GM19324 (cell line): Measurements from ENCODE around the gene MDGA2.
"Not testable (repeated sequence)": the region's sequence is repeated elsewhere in the genome, so short reads cannot be mapped to it uniquely, and the experiment has no call there.

ENCODE experiments used
- ATAC-seq: cut with Tn5 transposase; IDR thresholded peaks from one replicate; pipeline ENCODE4 v1.9.1; 2021; ENCODE audit warnings: mild to moderate bottlenecking, moderate library complexity; ENCODE audit not compliant: unreplicated experiment, low FRiP score

MDGA2 gene

DNA sequence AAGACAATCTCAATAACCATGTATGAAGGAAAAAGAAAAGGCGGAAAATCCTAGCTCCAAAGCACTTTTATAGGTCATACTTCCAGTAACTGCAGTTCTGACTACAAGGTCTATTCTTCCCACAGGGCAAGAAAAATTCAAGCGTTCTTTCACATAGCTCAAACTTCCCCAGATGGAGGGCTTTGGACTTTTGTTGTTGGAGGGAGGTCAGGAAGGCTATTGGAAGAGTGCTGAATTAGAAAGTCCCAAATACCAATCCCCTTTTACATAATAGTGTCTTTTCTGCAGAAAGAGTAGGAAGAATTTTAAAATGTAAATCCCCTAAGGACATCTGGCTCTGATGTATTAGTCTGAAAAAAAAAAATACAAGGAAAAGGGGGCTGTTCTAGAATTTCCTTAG is 309.4 kb downstream of the MDGA2 start:
- ATAC-seq: no peak

DNA sequence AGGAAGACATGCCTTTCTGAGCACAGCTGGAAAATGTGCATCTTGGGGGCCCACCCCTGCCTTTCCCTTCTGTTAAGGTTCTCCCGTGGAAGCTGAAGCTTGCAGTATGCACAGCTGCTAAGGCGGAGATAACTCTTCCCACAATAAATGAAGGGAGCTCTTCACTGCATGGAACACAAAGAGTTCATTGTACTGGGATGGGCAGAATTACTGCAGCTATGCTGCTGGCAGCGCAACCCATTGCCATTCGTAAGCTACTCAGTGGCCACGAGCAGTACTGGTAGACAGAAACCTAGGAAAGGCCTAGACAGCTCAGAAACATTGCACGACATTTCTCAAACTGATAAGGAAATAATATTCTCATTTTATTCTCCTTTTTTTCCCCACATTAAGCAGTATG is 310.2 kb downstream of the MDGA2 start:
- ATAC-seq: no peak

DNA sequence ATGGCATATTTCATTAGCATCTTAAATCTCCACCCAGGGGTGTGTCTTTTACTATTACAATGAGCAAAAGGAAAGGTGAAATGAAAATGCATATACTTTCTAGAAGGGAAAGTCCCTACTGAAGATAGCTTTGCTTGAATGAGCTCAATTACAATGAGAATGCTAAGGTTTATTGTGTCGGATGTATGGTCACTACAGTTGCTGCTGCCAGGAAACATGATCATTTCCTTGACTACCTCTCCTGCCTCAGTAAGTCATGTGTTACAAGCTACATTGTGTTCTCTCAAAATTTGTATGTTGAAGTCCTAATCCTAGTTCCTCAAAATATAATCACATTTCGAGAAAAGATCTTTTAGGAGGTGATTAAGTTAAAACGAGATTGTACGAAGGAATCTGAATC is 322.2 kb downstream of the MDGA2 start:
- ATAC-seq: no peak

DNA sequence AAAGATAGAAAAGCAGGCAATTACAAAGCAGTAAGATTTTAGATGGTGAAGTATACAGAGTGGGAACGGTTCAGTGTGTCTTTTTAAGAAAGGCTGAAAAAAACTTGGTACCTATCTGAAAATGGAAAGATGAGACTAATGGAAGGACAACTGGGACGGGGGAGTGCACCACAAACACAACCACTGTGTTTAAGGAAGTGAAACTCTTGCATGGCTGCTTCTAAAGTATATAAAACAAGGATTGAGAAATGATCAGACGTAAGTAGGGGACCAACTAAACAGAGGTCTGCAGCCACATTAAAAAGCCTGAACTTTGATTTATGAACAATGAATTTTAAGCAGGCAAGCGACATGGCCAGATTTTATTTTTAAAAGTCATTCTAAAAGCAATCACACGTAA is 328.6 kb downstream of the MDGA2 start:
- ATAC-seq: no peak

DNA sequence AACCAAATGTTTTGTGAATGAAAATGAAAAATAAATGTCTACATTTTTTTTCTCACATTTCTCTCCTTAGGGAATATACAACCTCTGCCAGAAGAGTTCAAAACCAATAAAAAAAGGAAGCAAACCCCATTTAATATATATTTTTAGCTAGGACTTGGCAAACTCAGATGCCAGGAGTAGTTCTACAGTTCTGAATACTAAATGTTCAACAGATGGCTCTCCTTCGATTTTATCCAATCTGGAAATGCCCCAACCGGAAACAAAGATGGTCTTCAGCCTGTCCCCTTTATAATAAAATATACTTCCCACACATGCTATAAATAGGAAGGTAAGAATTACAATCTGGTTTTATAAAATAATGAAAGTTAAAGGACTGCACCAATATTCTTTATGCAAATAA is 330.4 kb downstream of the MDGA2 start:
- ATAC-seq: no peak

DNA sequence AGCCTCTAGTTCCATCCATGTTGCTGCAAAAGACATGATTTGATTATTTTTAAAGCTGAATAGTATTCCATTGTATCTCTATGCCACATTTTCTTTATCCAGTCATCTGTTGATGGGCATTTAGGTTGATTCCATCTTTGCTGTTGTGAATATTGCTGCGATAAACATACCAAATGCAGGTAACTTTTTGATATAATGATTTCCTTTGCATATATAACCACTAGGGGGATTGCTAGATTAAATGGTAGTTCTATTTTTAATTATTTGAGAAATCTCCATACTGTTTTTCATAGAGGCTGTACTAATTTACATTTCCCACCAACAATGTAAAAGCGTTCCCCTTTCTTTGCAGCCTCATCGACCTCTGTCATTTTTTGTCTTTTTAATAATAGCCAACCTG is 342.5 kb downstream of the MDGA2 start:
- ATAC-seq: no peak

DNA sequence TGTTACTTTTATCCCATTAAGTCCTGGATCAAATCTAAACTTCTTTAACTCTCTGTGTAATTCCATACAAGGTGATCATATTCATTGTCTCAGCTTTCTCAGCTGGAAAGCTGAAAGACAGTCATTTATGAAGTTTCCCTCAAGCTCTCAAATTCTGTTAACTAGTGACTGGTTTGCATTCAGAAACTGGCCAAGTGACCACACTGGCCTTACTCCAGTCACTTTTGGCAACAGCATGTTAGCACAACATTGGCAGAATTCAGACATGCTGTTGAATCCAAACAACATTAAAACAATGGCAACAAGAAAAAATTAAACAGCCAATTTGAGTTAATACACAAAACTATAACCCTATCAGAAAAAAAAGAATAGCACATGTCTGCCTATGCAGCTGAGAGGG is 343.3 kb downstream of the MDGA2 start:
- ATAC-seq: no peak

DNA sequence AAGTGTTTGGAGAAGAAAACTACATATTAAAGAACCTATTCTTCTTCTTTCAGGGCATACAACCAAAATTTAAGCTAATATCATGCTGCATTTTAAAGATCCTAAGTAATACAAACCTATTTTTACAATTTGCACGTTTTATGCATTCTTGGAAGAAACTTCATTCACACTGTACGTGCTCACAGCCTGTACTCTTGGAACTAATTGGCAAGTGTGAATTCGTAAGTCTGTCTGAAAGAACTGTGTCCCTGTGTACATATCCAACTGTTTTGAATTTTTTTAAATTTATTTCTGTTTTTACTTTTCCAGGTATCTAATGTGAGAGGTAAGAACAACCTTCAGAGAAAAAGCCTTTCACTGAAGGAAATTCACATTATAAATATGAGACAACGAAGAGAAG is 347.0 kb downstream of the MDGA2 start:
- ATAC-seq: no peak

DNA sequence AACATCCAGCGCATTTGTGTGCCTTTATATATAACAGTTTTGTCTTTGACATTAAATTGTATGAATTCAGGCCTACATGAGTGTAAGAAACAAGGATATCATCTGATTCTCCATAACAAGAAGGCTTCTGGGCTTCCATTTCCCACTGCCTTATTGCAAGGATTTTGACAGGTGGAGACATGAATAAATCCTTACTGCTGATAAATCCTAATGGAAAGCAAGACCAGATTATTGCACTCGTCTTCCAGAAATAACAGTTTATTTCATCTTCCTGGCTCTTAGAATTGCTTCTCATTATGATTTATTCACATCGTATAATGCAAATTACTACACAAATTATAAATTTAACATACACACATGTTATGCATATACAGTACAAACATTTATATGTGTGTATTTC is 348.1 kb downstream of the MDGA2 start:
- ATAC-seq: no peak

DNA sequence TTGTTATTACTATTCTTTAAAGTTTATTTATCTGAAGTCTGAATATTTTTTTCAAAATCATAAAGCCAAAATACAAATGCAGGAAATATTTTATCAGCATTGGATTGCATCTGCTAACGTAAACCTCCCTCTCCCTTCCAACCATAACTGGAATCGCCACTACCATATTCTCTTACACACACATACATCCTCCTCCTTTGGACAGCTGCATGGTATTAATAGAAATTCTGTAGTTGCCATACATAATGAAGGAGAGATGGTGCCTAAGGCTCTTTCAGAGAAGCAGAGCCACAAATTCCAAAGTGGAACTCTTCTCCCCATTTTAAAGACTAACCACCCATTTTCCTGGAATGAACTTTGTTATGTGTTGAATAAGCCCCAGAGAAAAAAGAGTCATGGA is 352.7 kb downstream of the MDGA2 start:
- no peak for ATAC-seq

DNA sequence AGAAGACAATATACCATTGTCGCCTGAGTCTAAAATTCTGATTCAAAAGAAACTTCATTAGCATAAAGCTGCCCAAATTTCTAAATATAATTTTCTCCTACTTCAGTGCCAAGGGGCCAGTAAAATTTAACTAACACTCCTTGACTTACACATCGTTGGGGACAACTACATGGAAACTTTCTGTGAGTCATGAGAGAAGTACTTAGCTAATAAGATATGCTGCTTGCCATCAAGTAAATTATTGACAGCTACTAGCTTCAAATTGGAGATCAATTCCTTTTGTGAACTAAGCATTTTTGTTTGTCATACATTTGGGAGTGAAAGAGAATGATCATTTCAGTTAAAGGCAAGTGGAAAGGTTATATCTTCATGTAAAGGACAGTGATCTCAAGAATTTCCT is 373.3 kb downstream of the MDGA2 start:
- ATAC-seq: no peak

DNA sequence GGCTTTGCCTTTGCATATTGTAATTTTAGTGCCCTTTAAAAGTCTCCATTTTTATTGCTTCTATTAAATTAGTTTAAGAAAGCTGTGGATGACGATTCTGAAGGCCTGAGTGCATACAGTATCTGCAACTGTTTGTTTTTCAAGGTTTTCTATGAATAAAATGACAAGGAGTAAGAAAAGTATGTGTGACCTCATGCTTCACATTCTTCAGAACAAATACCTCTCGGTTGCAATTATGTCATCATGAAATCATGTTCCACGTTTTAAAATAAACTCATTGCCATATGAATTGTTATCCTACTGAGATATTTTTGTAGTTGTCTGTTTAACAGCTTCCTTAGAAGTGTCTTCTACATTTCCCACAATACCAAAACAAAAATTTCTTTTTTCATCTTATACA is 374.6 kb downstream of the MDGA2 start:
- ATAC-seq: no peak

DNA sequence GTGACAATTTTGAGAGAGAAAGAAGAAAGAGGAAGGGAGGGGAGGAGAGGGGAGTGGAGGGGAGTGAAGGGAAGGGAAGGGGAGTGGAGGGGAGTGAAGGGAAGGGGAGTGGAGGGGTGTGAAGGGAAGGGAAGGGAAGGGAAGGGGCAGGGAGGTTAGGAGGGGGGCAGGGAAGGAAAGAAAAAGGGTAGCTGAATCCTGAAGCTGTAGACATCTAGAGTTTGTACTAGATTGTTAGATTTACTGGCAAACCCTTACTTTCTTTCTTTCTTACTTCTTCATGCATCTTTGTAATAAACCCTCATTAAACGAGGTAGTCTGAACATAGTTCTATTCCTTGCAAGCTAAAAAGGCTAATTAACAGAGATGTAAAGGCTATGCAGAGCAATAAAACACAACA is 378.0 kb downstream of the MDGA2 start:
- no peak for ATAC-seq

DNA sequence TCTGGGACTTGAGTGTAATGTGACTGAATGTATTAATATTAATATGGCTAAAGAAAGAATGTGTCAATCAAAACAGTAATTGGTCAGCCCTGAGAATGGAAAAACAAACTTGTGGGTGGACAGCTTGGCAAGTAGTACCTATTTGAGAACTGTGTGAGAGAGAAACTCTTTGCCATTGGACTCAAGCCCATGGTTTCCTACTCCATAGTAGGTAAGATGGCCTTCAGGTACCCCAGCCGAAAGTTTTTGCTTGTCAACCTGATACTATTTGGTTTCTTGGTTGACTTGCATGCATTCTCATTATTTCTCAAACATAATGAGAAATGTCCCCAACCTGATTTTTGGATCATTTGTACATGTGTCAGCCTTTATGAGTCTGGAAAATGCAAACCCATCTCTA is 391.1 kb downstream of the MDGA2 start:
- no peak for ATAC-seq

DNA sequence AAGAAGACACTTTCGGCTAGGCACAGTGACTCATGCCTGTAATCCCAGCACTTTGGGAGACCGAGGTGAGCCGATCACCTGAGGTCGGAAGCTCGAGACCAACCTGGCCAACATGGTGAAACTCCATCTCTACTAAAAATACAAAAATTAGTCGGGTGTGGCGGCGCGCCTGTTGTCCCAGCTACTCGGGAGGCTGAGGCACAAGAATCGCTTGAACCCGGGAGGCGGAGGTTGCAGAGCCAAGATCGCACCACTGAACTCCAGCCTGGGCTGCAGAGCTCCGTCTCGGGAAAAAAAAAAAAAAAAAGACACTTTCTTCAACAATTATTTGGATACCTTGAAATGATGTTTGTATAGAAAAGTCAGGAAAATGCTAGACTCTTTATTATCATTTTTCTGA is 393.6 kb downstream of the MDGA2 start:
- not testable (repeated sequence) for ATAC-seq

DNA sequence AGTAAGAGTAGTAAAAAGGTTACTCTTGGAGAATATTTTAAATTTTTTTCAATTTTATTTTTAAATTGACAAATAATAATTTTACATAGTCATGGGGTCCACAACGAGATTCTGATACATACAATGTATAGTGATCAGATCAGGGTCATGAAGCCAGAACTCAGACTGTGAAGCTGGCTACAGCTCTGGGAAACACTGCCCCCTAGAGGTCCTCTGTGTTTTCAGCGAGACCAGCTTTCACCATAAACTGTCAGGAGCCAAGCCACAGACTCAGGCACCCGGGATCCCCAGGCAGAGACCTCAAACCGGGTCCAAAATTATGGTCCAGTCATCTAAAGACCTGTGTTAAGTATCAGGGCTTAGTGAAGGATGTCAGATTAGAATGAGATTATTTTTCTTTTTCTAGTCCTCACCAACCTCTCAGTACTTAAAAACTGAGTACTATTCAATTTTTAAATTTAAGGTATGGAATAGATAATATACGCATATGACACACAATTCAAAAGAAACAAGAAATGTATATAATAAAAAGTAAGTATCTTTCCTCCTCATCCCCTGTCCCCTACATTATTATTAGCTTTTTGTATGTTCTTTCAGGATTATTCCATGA is 397.1 kb downstream of the MDGA2 start:
- no peak for ATAC-seq

DNA sequence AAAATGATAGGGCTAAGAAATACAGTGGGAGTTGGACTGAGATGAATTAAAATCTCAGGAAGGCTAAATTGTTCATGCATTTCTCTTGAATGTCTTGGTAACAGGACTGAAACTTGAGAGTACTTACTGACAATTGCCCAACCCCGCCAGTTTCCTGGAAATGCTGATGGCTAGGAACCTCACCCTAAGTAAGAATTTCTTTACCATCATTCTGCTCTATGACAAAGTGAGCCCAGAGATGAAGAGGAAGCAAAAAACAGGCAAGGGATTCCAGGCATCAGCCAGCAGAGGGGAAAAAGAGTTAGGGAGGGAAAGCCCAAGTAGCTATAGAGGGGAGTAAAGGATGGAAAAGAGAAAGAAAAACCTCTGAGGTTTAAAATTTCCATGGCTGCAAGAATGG is 397.7 kb downstream of the MDGA2 start:
- no peak for ATAC-seq

DNA sequence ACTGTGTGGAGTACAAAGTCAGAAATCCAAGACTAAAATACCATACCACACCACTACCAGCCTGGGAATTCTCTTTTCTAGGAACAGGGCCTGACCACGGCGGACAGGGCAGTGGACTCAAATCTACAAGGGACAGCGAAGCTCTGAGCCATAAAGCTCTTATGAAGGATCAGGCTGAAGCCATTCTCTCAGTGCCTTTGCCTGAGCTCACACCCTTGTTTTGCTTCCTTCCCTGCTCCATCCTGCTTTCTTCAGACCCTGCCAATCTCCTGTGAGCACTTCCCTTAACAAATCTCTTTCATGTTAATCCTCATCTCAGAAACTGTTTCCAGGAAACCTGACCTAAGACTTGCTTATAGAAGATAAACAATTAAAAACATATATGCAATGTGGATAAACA is 398.5 kb downstream of the MDGA2 start:
- ATAC-seq: no peak

DNA sequence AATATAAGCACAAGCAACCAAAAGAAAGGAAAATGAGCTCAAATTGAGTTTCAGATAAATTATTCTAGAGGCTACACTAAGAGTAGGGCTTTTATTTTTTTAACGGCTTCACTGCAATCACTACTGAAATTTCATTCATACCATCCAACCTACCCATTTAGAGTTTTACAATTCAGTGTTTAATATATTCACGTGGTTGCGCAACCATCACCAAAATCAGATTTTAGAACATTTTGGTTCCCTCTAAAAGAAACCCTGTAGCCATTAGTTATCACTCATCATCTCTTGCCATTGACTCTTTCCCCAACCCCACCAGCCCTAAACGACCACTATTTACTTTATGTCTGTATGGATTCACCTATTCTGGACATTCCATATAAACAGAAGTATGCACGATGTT is 401.5 kb downstream of the MDGA2 start:
- ATAC-seq: no peak

DNA sequence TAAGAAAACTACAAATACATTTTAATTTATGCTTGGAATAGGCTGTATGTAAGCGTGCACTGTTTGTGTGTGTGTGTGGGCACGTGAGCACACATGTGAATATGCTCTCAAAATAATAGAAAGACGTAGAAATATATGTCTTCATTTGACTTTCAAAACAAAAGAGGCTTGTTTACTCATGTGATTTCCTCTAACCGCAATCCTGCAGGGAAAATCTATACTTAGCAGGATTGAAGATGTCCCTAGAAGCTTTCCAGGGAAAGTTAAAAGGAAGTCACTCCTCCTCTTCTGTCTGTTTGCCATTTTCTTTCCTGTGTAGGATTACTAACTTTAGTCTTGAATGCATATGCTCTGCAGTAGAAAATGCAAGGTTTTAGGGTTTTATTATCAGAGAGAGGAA is 404.7 kb downstream of the MDGA2 start:
- ATAC-seq: no peak

DNA sequence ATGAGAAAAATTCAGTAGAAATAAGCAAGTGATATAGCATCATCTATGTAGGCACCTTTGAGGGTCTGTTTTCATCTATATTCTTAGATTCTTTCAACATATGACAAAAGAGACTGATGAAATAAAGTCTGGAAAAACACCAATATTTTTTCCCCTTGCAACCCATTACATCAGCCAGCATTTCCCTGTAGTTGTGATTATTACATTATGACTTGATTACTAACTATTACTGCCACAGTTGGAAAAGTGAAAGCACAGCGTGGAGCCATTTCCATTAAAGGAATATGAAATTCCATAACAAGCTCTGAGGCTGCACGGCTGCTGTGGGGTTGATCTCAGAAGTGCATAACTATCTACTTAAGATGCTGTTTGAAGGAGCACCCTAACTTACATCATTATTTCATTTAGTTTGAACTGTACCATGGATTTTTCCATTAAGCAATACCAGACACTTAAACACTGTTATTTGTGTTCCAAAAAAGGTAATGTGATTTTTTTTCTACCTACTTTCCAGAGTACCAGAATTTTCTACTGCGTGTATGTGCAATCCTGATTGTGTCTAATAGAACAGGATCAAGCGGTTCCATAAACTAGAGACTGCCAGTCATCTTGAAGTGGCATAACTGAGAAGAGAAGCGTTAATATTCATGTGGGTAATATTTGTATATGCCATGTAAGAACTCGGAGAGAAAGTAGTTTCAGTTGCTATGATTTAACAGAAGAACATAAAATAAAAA is 405.5 kb downstream of the MDGA2 start:
- ATAC-seq: no peak

DNA sequence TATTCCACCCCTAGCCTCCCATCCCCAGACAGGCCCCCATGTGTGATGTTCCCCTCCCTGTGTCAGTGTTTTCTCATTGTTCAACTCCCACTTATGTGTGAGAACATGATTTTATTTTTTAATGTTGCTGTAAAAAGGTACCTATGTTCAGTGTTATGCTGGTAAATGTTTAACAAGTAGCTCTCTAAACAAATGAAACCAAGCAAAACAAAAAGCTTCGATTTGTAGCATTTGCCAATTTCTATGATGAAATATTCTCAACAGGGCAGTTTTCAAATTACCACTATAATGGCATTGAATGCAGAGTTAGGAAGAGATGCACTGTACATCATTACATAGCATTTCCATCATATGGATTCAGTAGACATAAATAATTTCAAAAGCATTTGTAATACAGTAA is 410.6 kb downstream of the MDGA2 start:
- no peak for ATAC-seq

DNA sequence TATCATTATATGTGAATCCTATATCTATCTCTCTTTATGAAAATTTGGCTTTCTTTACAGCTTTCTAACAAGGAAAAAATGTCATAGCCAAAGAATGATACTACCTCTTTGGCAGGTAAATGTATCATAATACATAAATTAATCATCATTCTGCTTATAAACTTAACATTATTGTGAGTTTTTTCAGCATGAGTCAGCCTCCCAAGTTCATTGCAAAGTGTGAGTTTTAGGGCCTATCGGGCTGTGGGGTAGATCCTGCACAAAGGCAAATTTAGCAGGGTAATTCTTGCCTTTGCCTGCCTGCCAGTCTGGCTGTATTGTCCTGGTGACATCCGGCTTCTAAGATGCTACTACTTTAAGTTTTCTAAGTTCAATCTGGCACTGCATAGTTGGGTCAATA is 412.6 kb downstream of the MDGA2 start:
- no peak for ATAC-seq
